Measurements from ENCODE around the gene PARD6A.
"Not testable (repeated sequence)": the region's sequence is repeated elsewhere in the genome, so short reads cannot be mapped to it uniquely, and the experiment has no call there.

PARD6A gene

GRCh38 chr16:67683767-67684166 is 23.0 kb downstream of the PARD6A start:
- H3K4me3 ChIP-seq (ENCODE audit: low read depth, low read length), result no peak overlapping the region
- TF ChIP-seq, protein P1, sequence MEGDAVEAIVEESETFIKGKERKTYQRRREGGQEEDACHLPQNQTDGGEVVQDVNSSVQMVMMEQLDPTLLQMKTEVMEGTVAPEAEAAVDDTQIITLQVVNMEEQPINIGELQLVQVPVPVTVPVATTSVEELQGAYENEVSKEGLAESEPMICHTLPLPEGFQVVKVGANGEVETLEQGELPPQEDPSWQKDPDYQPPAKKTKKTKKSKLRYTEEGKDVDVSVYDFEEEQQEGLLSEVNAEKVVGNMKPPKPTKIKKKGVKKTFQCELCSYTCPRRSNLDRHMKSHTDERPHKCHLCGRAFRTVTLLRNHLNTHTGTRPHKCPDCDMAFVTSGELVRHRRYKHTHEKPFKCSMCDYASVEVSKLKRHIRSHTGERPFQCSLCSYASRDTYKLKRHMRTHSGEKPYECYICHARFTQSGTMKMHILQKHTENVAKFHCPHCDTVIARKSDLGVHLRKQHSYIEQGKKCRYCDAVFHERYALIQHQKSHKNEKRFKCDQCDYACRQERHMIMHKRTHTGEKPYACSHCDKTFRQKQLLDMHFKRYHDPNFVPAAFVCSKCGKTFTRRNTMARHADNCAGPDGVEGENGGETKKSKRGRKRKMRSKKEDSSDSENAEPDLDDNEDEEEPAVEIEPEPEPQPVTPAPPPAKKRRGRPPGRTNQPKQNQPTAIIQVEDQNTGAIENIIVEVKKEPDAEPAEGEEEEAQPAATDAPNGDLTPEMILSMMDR (IDR thresholded peaks at IDR 0.05; ENCODE audit: control insufficient read depth, extremely low read depth, insufficient read depth), result no peak
- DNase-seq (ENCODE audit: low read depth), result no peak

DNA sequence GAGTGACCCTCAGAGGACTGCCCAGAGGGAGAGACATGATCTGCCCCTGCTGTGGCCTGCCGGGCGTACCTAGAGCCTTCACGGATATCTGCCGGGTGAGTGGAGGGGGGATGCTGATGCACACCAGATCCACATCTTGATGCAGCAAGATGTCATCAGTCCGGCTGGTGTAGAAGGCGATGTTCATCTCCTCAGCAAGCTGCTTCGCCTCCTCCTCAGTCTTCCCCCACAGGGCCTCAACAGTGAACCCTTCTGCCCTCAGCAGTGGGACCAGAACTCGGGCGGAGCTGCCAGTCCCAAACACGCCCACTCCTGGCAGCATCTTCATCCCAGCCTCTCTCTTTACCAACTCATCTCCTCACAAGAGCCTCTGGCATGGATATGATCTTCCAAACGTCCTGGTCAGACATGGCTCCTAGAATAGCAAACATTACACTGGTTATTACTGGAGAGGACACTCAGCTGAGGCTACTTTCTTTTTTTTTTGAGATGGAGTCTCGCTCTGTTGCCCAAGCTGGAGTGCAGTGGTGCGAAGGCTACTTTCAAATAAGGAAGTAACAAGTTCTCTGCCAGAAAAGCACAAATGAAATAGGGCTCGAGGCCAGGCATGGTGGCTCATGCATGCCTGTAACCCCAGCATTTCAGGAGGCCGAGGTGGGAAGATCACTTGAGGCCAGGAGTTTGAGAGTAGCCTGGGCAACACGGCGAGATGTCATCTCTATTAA is 24.8 kb downstream of the PARD6A start:
- DNase-seq (ENCODE audit: low read depth), result no peak
- TF ChIP-seq, protein P1 (IDR thresholded peaks at IDR 0.05; ENCODE audit: control insufficient read depth, extremely low read depth, insufficient read depth), result no peak

GRCh38 chr16:67693517-67694285 is 32.9 kb downstream of the PARD6A start:
- not testable (repeated sequence) for H3K4me3 ChIP-seq (ENCODE audit: low read depth, low read length); DNase-seq (ENCODE audit: low read depth)

More for the DNA sequence above, 24.8 kb downstream of the PARD6A start:
- H3K4me3 ChIP-seq (ENCODE audit: low read depth, low read length), result no peak overlapping the region

DNA sequence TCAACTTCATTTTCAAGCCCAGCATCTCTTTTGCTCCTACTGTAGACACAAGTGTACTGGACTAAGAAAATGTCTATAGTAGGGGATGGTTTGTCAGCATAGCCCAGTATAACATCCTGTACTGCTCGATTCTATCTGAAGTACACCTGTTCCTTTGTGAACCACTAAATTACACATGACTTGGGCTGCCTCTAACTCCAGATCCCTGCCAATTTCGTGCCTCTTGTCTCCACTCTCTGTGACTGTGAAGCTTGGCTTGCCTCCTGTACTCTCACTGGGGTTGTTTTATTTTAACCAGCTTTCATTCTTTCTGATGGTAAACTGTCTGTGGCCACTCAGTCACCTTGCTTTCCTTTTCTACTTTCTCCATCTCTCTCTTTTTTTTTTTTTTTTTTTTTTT is 33.9 kb downstream of the PARD6A start:
- DNase-seq (ENCODE audit: low read depth), result no peak
- TF ChIP-seq, protein P1 (IDR thresholded peaks at IDR 0.05; ENCODE audit: control insufficient read depth, extremely low read depth, insufficient read depth), result no peak
- H3K4me3 ChIP-seq (ENCODE audit: low read depth, low read length), result no peak overlapping the region

GRCh38 chr16:67697422-67698185 is 36.8 kb downstream of the PARD6A start:
- H3K4me3 ChIP-seq (ENCODE audit: low read depth, low read length), result no peak overlapping the region
- no peak for DNase-seq (ENCODE audit: low read depth)
- TF ChIP-seq, protein P1 (IDR thresholded peaks at IDR 0.05; ENCODE audit: control insufficient read depth, extremely low read depth, insufficient read depth), result no peak

DNA sequence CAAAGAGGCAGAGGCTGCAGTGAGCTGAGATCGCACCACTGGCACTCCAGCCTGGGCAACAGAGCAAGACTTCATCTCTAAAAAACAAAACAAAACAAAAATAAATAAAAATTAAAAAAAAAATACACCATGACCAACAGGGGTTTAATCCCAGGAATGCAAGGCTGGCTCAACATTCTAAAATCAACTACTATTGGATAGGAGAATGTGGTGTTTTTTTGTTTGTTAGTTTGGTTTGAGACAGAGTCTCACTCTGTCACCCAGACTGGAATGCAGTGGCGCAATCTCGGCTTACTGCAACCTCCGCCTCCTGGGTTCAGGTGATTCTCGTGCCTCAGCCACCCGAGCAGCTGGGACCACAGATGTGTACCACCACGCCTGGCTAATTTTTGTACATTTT is 38.5 kb downstream of the PARD6A start:
- TF ChIP-seq, protein P1 (IDR thresholded peaks at IDR 0.05; ENCODE audit: control insufficient read depth, extremely low read depth, insufficient read depth), result no peak
- no peak for DNase-seq (ENCODE audit: low read depth)
- no peak overlapping the region for H3K4me3 ChIP-seq (ENCODE audit: low read depth, low read length)

DNA sequence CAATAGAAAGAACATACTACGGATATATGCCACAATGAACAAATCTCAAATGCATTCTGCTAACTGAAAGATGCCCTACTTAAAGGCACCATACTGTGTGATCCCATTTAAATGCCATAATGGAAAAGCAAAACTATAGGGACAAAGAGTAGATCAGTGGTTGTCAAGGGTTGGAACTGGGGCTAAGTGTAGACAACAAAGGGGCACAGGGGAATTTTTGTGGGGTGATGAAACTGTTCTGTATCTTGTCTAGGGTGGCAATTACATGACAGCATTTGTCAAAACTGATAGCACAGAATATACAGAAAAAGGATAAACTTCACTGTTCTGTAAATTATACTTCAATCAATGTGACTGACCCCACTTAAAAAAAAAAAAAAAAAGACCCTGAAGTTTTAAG is 40.7 kb downstream of the PARD6A start:
- TF ChIP-seq, protein P1 (IDR thresholded peaks at IDR 0.05; ENCODE audit: control insufficient read depth, extremely low read depth, insufficient read depth), result no peak
- no peak for DNase-seq (ENCODE audit: low read depth)

More for the DNA sequence above, 40.7 kb downstream of the PARD6A start:
- no peak overlapping the region for H3K4me3 ChIP-seq (ENCODE audit: low read depth, low read length)
